ENCODE data around the gene OR10C1. TPM values are rescaled to one million over a fixed set of nuclear protein-coding genes. Genes with fewer than 3 reads are reported as not detected.

The OR10C1 gene
- not detected in 3 replicates for total RNA-seq

DNA sequence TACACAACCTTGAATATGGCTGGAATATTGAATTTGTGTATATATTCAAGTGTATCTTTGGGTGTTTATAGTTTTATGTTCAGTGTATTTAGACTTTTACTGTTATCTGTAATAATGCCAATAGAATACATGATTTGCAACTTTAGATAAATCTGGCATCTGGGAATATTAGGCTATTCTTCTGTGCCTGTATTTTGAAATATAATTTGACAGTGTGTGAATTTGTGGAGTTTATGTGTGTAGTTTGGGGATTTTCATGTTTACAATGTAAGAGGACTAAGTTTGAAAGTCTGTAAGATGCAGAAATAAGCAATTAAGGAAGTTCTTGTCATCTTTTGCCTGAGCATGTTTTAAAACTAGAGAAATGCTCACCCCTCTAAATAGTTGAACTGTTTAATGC, at the start of gene OR10C1:
TSS of gene OR10C1 (plus strand) at position 301 of the 400 bp plus-strand sequence. CDS start 710 bp downstream, outside the sequence.
- Mint-ChIP-seq H3K4me3 (no peak within 1 kb of the TSS), H3K36me3 (no peaks in the 10 kb centered on the region), H3K9me3 (peaks cover 5% of the 10 kb centered on the region), H3K27me3 (ENCODE audit: low read depth) (peaks cover 28% of the 10 kb centered on the region), H3K27ac (no peak within 1 kb of the TSS), H3K4me1 (no peaks in the 10 kb centered on the region)
- TF ChIP-seq, protein P1, sequence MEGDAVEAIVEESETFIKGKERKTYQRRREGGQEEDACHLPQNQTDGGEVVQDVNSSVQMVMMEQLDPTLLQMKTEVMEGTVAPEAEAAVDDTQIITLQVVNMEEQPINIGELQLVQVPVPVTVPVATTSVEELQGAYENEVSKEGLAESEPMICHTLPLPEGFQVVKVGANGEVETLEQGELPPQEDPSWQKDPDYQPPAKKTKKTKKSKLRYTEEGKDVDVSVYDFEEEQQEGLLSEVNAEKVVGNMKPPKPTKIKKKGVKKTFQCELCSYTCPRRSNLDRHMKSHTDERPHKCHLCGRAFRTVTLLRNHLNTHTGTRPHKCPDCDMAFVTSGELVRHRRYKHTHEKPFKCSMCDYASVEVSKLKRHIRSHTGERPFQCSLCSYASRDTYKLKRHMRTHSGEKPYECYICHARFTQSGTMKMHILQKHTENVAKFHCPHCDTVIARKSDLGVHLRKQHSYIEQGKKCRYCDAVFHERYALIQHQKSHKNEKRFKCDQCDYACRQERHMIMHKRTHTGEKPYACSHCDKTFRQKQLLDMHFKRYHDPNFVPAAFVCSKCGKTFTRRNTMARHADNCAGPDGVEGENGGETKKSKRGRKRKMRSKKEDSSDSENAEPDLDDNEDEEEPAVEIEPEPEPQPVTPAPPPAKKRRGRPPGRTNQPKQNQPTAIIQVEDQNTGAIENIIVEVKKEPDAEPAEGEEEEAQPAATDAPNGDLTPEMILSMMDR (IDR thresholded peaks at IDR 0.05; ENCODE audit: unreplicated experiment) = no peak
- DNase-seq (ENCODE audit: low spot score in 2 of 2, unreplicated experiment in 2 of 2) = no peak

- no peaks in the 10 kb centered on the region for H3K4me1 Mint-ChIP-seq
- DNase-seq (ENCODE audit: low spot score in 2 of 2, unreplicated experiment in 2 of 2) = no peak
- H3K9me3 Mint-ChIP-seq = no peaks in the 10 kb centered on the region
- H3K27ac Mint-ChIP-seq = no peak within 1 kb of the TSS
- H3K27me3 Mint-ChIP-seq (ENCODE audit: low read depth) = peaks cover 50% of the 10 kb centered on the region
- H3K4me3 Mint-ChIP-seq = no peak within 1 kb of the TSS
- TF ChIP-seq, protein P1 (IDR thresholded peaks at IDR 0.05; ENCODE audit: unreplicated experiment) = no peak
- no peaks in the 10 kb centered on the region for H3K36me3 Mint-ChIP-seq
Measured at GRCh38 chr6:29395331-29395730, 43.8 kb upstream of the OR10C1 start, which contains the start of gene OR12D2. Gene OR12D2 (plus strand): TSS chr6:29395631. CDS start chr6:29396700, 1,069 bp downstream.

- no peak overlapping the region for H3K4me3 Mint-ChIP-seq
- no peak overlapping the region for H3K27ac Mint-ChIP-seq
- H3K27me3 Mint-ChIP-seq (ENCODE audit: low read depth) = peaks cover 52% of the 10 kb centered on the region
- H3K36me3 Mint-ChIP-seq = no peaks in the 10 kb centered on the region
- TF ChIP-seq, protein P1 (IDR thresholded peaks at IDR 0.05; ENCODE audit: unreplicated experiment) = no peak
- DNase-seq (ENCODE audit: low spot score in 2 of 2, unreplicated experiment in 2 of 2) = no peak
- no peaks in the 10 kb centered on the region for H3K9me3 Mint-ChIP-seq
- H3K4me1 Mint-ChIP-seq = no peaks in the 10 kb centered on the region
Measured at GRCh38 chr6:29399525-29399924, 39.6 kb upstream of the OR10C1 start.

DNA sequence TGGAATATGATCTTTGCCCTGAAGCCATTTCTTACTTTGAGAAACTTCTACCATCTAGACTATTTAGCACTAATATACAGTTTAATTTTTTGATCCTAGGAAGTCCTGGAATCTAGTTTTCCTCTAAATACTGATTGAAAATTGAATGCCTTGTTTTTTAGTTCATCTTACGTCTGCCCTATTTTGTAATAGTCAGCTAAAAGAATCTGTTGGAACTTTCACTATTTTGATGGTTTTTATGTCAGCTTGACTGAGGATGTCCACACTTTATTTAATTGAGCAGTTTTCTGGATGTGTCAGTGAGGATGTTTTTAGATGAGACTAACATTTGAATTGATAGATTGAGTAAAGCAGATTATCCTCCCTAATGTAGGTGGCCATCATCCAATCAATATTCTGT, 35.3 kb upstream of the OR10C1 start:
- no peaks in the 10 kb centered on the region for H3K4me1 Mint-ChIP-seq
- H3K27me3 Mint-ChIP-seq (ENCODE audit: low read depth) = peaks cover 23% of the 10 kb centered on the region
- H3K27ac Mint-ChIP-seq = no peak overlapping the region
- H3K36me3 Mint-ChIP-seq = no peaks in the 10 kb centered on the region
- H3K9me3 Mint-ChIP-seq = peaks cover under 1% of the 10 kb centered on the region
- no peak overlapping the region for H3K4me3 Mint-ChIP-seq
- DNase-seq (ENCODE audit: low spot score in 2 of 2, unreplicated experiment in 2 of 2) = no peak
- TF ChIP-seq, protein P1 (IDR thresholded peaks at IDR 0.05; ENCODE audit: unreplicated experiment) = no peak

GRCh38 chr6:29414588-29414987, 24.5 kb upstream of the OR10C1 start, which contains the start of gene OR12D1:
Gene OR12D1 (plus strand): TSS chr6:29414928.
- TF ChIP-seq, protein P1 (IDR thresholded peaks at IDR 0.05; ENCODE audit: unreplicated experiment) = no peak
- peaks cover 20% of the 10 kb centered on the region for H3K27me3 Mint-ChIP-seq (ENCODE audit: low read depth)
- no peak within 1 kb of the TSS for H3K4me3 Mint-ChIP-seq
- no peaks in the 10 kb centered on the region for H3K36me3 Mint-ChIP-seq
- H3K27ac Mint-ChIP-seq = no peak within 1 kb of the TSS
- H3K9me3 Mint-ChIP-seq = peaks cover 21% of the 10 kb centered on the region
- DNase-seq (ENCODE audit: low spot score in 2 of 2, unreplicated experiment in 2 of 2) = no peak
- H3K4me1 Mint-ChIP-seq = no peaks in the 10 kb centered on the region

GRCh38 chr6:29419516-29419915, 19.6 kb upstream of the OR10C1 start:
- TF ChIP-seq, protein P1 (IDR thresholded peaks at IDR 0.05; ENCODE audit: unreplicated experiment) = no peak
- Mint-ChIP-seq H3K4me1 (no peaks in the 10 kb centered on the region), H3K27me3 (ENCODE audit: low read depth) (peaks cover 15% of the 10 kb centered on the region), H3K27ac (no peak overlapping the region), H3K36me3 (no peaks in the 10 kb centered on the region), H3K9me3 (no peaks in the 10 kb centered on the region), H3K4me3 (no peak overlapping the region)
- DNase-seq (ENCODE audit: low spot score in 2 of 2, unreplicated experiment in 2 of 2) = no peak
